Upper lobe of left lung (tissue), 6 donors: ENCODE data around the gene TSPYL6. TPM values are rescaled to one million over a fixed set of nuclear protein-coding genes. Genes with fewer than 3 reads are reported as not detected.

Experiments used
- ATAC-seq, 2 donors: fragments of 200-7000 bp; cut with Tn5 transposase; one replicate each; pipeline ENCODE4 v1.9.1; 2022; ENCODE audit warnings: mild to moderate bottlenecking in 2 of 2, moderate library complexity in 2 of 2; ENCODE audit not compliant: low FRiP score in 2 of 2
- DNase-seq, 2 donors: peaks; one replicate each; pipeline ENCODE4 v3.0.0-alpha.2; 2019 to 2020
- H3K27ac ChIP-seq, 4 donors: fragments of 200-600 bp; sonication (generic); one replicate each; pipeline ENCODE4 v1.5.1; 2016 to 2019
- H3K27me3 ChIP-seq, 4 donors: fragments of 200-600 bp; sonication (generic); one replicate each; pipeline ENCODE4 v1.5.1; 2017 to 2019
- H3K36me3 ChIP-seq, 4 donors: fragments of 200-600 bp; sonication (generic); one replicate each; pipeline ENCODE4 v1.5.1; 2016 to 2019
- H3K4me1 ChIP-seq, 4 donors: fragments of 200-600 bp; sonication (generic); one replicate each; pipeline ENCODE4 v1.5.1; 2018 to 2019
- H3K4me3 ChIP-seq, 4 donors: fragments of 200-600 bp; sonication (generic); one replicate each; pipeline ENCODE4 v1.5.1; 2017 to 2019; ENCODE audit warnings: mild to moderate bottlenecking in 2 of 4, moderate library complexity in 1 of 4
- H3K9me3 ChIP-seq, 4 donors: fragments of 200-600 bp; sonication (generic); one replicate each; pipeline ENCODE4 v1.5.1; 2018 to 2019
- EP300 ChIP-seq, 4 donors: sonication (generic); formaldehyde crosslinking; IDR thresholded peaks; one replicate each; pipeline ENCODE4 v1.5.1; 2017; ENCODE audit warnings: antibody characterized with exemption in 4 of 4, control low read depth in 2 of 4
- POLR2A ChIP-seq, 4 donors: fragments of 450-650 bp; IDR thresholded peaks; one replicate each; pipeline ENCODE4 v1.5.1; 2016 to 2017; ENCODE audit warnings: antibody characterized with exemption in 4 of 4, mild to moderate bottlenecking in 2 of 4
- POLR2AphosphoS5 ChIP-seq, 2 donors: sonication (generic); formaldehyde crosslinking; IDR thresholded peaks; one replicate each; pipeline ENCODE4 v1.5.1; 2017; ENCODE audit warnings: antibody characterized with exemption in 2 of 2
- WGBS, 2 donors: methylation state at CpG; one replicate each; pipeline ENCODE4 v1.1.5; 2017 to 2018; 5-methylcytosine and 5-hydroxymethylcytosine counted together
- total RNA-seq, 6 donors: library from RNA; depleted of rRNA in 4 of 6; stranded (reverse); fragments of >200 nt in 4 of 6; gene quantifications; one replicate each; pipeline versions ENCODE4 v1.1.0 to v1.2.1, GENCODE V29; 2016 to 2021
- TF ChIP-seq, protein P1 (sequence below), 6 experiments: fragments of 450-650 bp in 4 of 6; fragments of 200-600 bp in 2 of 6; sonication (generic) in 2 of 6; IDR thresholded peaks; one replicate each; pipeline ENCODE4 v1.5.1; 2016 to 2019; ENCODE audit warnings: antibody characterized with exemption in 6 of 6
- donor health status: DM: no; HTN: no; CAD: no; lungs with moderate emphysema.
- donor health status: DM: no; HTN: yes; CAD: no; lungs with severe emphysema.

Gene TSPYL6
- total RNA-seq, 6 donors from 2014 or later, result 1.0 TPM; not detected in 5

DNA sequence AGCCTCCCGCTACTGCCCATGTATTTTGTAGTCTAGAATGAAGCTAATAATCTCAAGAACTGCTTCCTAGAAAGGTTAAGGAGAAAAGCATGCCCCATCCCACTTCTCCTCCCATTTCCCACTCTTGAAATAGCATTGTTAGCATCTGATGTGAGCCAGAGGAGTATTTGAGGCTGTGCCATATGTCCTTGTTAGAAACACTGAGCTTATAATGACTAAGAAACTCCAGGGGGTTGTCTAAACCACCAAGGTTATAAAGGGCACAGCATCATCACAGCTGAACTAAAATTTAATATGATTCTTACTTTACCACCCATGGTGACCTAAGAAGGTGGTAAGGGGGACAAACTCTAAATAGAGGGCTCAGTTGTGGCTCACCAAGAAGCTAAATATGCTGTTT lies 16.6 kb downstream of the TSPYL6 start:
- Histone ChIP-seq H3K9me3 (no peaks in the 10 kb centered on the region), H3K27ac (no peak overlapping the region), H3K4me1 (no peaks in the 10 kb centered on the region), H3K36me3 (no peaks in the 10 kb centered on the region), H3K27me3 (no peaks in the 10 kb centered on the region), H3K4me3 (no peak overlapping the region)
- DNase-seq (no peak), ATAC-seq (peak in 1 of 2 donors; percentile 67)
- TF ChIP-seq POLR2AphosphoS5 (IDR thresholded peaks at IDR 0.05), result no peak
- WGBS, 2 donors, result 87 to 95% methylated on average over 1 of the region's 1 CpG

DNA sequence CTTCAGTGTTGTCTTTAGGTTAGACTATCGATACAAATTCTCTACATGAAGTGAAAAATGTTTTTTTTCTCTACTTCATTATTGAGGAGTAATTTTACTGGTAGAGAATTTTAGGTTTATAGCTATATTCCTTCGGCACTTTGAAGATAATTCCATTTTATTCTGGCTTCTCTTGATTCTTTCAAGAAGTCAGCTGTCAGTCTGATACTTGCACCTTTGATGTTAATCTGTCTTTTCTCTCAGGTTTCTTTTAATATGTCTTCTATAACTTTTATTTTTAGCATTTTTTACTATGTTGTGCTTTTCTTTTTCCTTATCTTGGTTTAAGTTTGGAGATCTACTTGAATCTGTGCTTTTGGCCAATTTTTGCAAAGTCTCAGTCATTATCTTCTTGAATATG lies 18.6 kb downstream of the TSPYL6 start:
- ATAC-seq, result no peak
- 80 to 98% methylated on average over 2 of the region's 2 CpGs for WGBS, 2 donors
- no peak overlapping the region for H3K27ac ChIP-seq
- DNase-seq, result no peak
- H3K4me3 ChIP-seq, result no peak overlapping the region
- no peaks in the 10 kb centered on the region for H3K27me3 ChIP-seq
- H3K9me3 ChIP-seq, result no peaks in the 10 kb centered on the region
- TF ChIP-seq POLR2AphosphoS5 (IDR thresholded peaks at IDR 0.05), result no peak
- TF ChIP-seq POLR2A (IDR thresholded peaks at IDR 0.05), result no peak
- TF ChIP-seq EP300 (IDR thresholded peaks at IDR 0.05), result no peak
- TF ChIP-seq, protein P1, sequence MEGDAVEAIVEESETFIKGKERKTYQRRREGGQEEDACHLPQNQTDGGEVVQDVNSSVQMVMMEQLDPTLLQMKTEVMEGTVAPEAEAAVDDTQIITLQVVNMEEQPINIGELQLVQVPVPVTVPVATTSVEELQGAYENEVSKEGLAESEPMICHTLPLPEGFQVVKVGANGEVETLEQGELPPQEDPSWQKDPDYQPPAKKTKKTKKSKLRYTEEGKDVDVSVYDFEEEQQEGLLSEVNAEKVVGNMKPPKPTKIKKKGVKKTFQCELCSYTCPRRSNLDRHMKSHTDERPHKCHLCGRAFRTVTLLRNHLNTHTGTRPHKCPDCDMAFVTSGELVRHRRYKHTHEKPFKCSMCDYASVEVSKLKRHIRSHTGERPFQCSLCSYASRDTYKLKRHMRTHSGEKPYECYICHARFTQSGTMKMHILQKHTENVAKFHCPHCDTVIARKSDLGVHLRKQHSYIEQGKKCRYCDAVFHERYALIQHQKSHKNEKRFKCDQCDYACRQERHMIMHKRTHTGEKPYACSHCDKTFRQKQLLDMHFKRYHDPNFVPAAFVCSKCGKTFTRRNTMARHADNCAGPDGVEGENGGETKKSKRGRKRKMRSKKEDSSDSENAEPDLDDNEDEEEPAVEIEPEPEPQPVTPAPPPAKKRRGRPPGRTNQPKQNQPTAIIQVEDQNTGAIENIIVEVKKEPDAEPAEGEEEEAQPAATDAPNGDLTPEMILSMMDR (IDR thresholded peaks at IDR 0.05), result no peak
- H3K36me3 ChIP-seq, result no peaks in the 10 kb centered on the region
- no peaks in the 10 kb centered on the region for H3K4me1 ChIP-seq

DNA sequence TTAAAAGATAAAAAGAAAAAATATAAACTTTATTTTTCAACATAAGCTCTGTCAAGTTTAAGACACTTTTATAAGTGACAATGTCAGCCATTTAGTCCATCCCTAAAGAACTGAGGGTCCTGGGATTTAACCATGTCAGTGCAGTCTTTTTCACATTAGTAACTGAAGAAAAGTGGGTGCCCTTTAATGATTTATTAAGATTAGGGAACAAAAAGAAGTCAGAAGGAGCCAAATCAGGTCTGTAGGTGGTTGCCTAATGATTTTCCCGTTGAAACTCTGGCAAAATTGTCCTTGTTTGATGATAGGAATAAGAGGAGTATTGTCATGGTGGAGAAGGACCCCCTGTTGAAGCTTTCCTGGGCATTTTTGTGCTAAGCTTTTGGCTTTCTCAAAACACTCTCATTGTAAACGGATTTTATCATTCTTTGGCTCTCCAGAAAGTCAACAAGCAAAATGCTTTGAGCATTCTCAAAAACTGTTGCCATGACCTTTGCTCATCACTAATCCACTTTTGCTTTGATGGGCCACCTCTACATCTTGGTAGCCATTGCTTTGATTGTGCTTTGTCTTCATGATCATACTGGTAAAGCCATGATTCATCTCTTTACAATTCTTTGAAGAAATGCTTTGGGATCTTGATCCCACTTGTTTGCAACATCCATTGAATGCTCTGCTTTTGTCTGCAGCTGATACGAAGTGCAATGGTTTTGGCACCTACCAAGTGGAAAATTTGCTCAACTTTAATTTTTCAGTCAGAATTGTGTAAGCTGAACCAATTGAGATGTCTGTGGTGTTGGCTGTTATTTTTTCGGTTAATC lies 22.0 kb downstream of the TSPYL6 start:
- Histone ChIP-seq H3K36me3 (no peaks in the 10 kb centered on the region), H3K27me3 (no peaks in the 10 kb centered on the region), H3K4me1 (no peaks in the 10 kb centered on the region), H3K9me3 (no peaks in the 10 kb centered on the region), H3K4me3 (no peak overlapping the region), H3K27ac (no peak overlapping the region)
- ATAC-seq (no peak), DNase-seq (no peak)
- whole genome bisulfite sequencing, 2 donors, result 55 to 66% methylated on average over 4 of the region's 4 CpGs
- TF ChIP-seq POLR2A (IDR thresholded peaks at IDR 0.05), result no peak
- no peak for TF ChIP-seq EP300 (IDR thresholded peaks at IDR 0.05)

DNA sequence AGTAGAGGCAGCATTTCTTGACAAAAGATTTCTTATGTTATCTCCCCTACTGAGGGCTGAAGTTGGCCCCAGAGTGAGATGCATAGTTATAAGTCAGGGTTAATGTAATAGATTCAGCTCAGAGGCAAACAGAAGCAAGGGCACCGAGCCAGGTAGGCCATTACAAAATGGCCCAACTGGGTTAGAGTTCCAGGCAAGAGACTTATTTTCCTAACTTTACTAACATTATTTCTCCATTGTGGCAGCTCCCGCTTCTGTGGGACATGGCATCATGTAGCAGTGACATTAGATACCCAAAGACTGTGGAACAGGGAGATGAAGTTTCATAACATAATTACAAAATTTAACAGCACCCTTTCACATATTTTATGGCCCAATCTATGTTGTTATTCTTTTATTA lies 27.1 kb downstream of the TSPYL6 start:
- Histone ChIP-seq H3K27ac (no peak overlapping the region), H3K27me3 (no peaks in the 10 kb centered on the region), H3K4me3 (no peak overlapping the region), H3K36me3 (no peaks in the 10 kb centered on the region), H3K4me1 (no peaks in the 10 kb centered on the region), H3K9me3 (no peaks in the 10 kb centered on the region)
- ATAC-seq (no peak), DNase-seq (no peak)
- TF ChIP-seq POLR2AphosphoS5 (IDR thresholded peaks at IDR 0.05), result no peak
- WGBS, 2 donors, result 78 to 85% methylated on average over 2 of the region's 2 CpGs

DNA sequence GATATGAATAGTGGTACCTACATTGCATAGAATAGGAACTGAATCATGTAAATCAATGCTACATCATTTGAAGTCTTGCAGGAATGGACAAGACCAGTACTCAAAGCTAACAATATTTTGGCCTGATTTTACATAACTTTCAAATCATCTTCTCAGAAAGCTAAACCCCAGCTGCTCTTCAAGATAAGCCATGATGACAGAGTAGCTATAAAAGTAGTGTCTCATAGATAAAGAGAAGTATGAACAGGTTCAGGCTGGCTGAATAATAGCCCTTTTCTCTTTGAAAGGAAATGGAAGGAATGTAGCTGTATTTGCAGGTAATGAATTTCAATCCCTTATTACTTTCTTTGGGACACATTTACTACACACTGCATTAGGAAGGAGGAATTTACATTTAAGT lies 28.2 kb downstream of the TSPYL6 start:
- DNase-seq (no peak), ATAC-seq (no peak)
- Histone ChIP-seq H3K4me3 (no peak overlapping the region), H3K36me3 (no peaks in the 10 kb centered on the region), H3K27ac (no peak overlapping the region), H3K27me3 (no peaks in the 10 kb centered on the region), H3K9me3 (no peaks in the 10 kb centered on the region), H3K4me1 (no peaks in the 10 kb centered on the region)
- TF ChIP-seq POLR2A (IDR thresholded peaks at IDR 0.05) (no peak), POLR2AphosphoS5 (IDR thresholded peaks at IDR 0.05) (no peak), EP300 (IDR thresholded peaks at IDR 0.05) (no peak)
- TF ChIP-seq, protein P1 (IDR thresholded peaks at IDR 0.05), result no peak

DNA sequence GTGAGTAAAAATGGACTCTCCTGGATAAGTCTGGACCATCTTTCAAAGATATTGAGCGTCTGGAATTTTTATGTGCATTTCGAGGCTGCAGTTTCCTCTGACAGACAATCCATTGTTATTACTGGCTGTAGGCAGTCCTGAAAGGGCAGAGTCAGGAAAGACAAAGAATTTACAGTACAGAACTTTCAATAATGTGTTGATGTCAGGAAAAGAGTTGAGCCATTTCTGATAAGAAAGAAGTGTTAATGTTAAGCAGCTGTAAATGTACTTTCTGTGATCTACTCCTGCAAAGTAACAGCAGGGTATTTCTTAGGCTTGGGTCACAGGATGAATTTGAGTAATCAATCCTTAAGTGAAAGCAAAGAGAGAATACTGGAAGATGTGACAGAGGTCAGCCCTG lies 29.8 kb downstream of the TSPYL6 start:
- no peaks in the 10 kb centered on the region for H3K4me1 ChIP-seq
- H3K4me3 ChIP-seq, result no peak overlapping the region
- H3K9me3 ChIP-seq, result no peaks in the 10 kb centered on the region
- no peak overlapping the region for H3K27ac ChIP-seq
- no peaks in the 10 kb centered on the region for H3K27me3 ChIP-seq
- DNase-seq, result no peak
- TF ChIP-seq EP300 (IDR thresholded peaks at IDR 0.05) (no peak), POLR2AphosphoS5 (IDR thresholded peaks at IDR 0.05) (no peak), POLR2A (IDR thresholded peaks at IDR 0.05) (no peak)
- TF ChIP-seq, protein P1 (IDR thresholded peaks at IDR 0.05), result no peak
- no peak for ATAC-seq
- WGBS, 2 donors, result 60% methylated on average over 2 of the region's 2 CpGs
- no peaks in the 10 kb centered on the region for H3K36me3 ChIP-seq
